ENCODE results near the gene RPS6KA2.

The RPS6KA2 gene

GRCh38 chr6:166453651-166454050 is 173.4 kb downstream of the RPS6KA2 start:
- no peaks in the 10 kb centered on the region for H3K36me3 ChIP-seq (replicated peaks)
- no peak for DNase-seq
- in situ Hi-C loops (cut with HindIII; ENCODE audit: low pct_ligation_motif_present, low sequenced_read_pairs), result no loop called here
- H3K27ac ChIP-seq, result no peak overlapping the region
- no peak for TF ChIP-seq CTCF (IDR thresholded peaks at IDR 0.05; ENCODE audit: low read depth, low read length, missing control alignments)
- H3K4me3 ChIP-seq (ENCODE audit: low read depth, low read length), result no peak overlapping the region
- H3K27me3 ChIP-seq (replicated peaks), result no peaks in the 10 kb centered on the region

DNA sequence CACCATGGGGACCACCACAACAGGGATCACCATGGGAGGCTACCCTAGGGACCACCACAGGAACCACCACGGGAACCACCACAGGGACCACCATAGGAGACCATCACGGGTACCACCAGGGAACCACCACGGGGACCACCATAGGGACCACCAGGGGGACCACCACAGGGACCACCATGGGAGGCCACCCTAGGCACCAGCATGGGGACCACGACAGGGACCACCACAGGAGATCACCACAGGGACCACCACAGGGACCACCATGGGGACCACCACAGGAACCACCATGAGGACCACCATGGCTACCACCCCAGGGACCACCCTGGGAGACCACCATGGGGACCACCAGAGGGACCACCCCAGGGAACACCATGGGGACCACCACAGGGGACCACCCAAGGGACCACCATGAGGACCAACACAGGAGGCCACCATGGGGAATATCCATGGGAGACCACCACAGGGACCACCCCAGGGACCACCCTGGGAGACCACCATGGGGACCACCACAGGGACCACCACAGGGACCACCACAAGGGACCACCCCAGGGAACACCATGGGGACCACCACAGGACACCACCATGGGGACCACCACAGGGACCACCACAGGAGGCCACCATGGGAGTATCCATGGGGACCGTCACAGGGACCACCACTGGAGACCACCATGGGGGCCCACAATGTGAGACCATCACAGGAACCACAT is 176.7 kb downstream of the RPS6KA2 start:
- Histone ChIP-seq H3K27me3 (replicated peaks) (no peaks in the 10 kb centered on the region), H3K27ac (no peak overlapping the region), H3K4me3 (ENCODE audit: low read depth, low read length) (no peak overlapping the region), H3K36me3 (replicated peaks) (no peaks in the 10 kb centered on the region)
- in situ Hi-C loops (cut with HindIII; ENCODE audit: low pct_ligation_motif_present, low sequenced_read_pairs), result no loop called here
- DNase-seq, result no peak
- TF ChIP-seq CTCF (IDR thresholded peaks at IDR 0.05; ENCODE audit: low read depth, low read length, missing control alignments), result no peak

- TF ChIP-seq CTCF (IDR thresholded peaks at IDR 0.05; ENCODE audit: low read depth, low read length, missing control alignments), result no peak
Measured at GRCh38 chr6:166449641-166450040, 177.4 kb downstream of the RPS6KA2 start.

GRCh38 chr6:166449036-166449435 is 178.0 kb downstream of the RPS6KA2 start:
- Histone ChIP-seq H3K27me3 (replicated peaks) (no peaks in the 10 kb centered on the region), H3K27ac (no peak overlapping the region), H3K36me3 (replicated peaks) (no peaks in the 10 kb centered on the region), H3K4me3 (ENCODE audit: low read depth, low read length) (no peak overlapping the region)
- DNase-seq, result no peak
- no peak for TF ChIP-seq CTCF (IDR thresholded peaks at IDR 0.05; ENCODE audit: low read depth, low read length, missing control alignments)
- in situ Hi-C loops (cut with HindIII; ENCODE audit: low pct_ligation_motif_present, low sequenced_read_pairs), result no loop called here

More at GRCh38 chr6:166449641-166450040, 177.4 kb downstream of the RPS6KA2 start:
- Histone ChIP-seq H3K4me3 (ENCODE audit: low read depth, low read length) (no peak overlapping the region), H3K27me3 (replicated peaks) (no peaks in the 10 kb centered on the region), H3K27ac (no peak overlapping the region), H3K36me3 (replicated peaks) (no peaks in the 10 kb centered on the region)
- DNase-seq, result no peak
- in situ Hi-C loops (cut with HindIII; ENCODE audit: low pct_ligation_motif_present, low sequenced_read_pairs), result no loop called here

DNA sequence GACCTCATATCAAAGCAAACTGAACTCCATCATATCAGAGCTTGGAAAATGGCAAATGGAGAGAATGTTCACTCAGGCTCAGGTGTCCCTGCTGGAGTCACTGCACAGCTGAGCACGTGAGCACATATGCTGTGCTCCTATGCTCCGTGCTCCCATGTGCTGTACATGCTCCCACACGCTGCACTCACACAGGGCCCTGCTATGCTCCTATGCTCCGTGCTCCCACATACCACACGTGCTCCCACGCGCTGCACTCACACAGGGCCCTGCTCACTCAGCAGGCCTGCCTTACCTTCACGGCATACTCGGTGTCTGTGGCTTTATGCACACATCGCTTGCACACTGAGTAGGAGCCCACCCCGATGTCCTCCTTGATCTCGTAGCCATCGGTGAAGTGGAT is 178.6 kb downstream of the RPS6KA2 start:
- Histone ChIP-seq H3K27ac (no peak overlapping the region), H3K36me3 (replicated peaks) (no peaks in the 10 kb centered on the region), H3K4me3 (ENCODE audit: low read depth, low read length) (no peak overlapping the region), H3K27me3 (replicated peaks) (no peaks in the 10 kb centered on the region)
- no peak for TF ChIP-seq CTCF (IDR thresholded peaks at IDR 0.05; ENCODE audit: low read depth, low read length, missing control alignments)
- no peak for DNase-seq
- in situ Hi-C loops (cut with HindIII; ENCODE audit: low pct_ligation_motif_present, low sequenced_read_pairs), result no loop called here

- no peak for DNase-seq
- Histone ChIP-seq H3K27ac (no peak overlapping the region), H3K4me3 (ENCODE audit: low read depth, low read length) (no peak overlapping the region), H3K27me3 (replicated peaks) (no peaks in the 10 kb centered on the region), H3K36me3 (replicated peaks) (no peaks in the 10 kb centered on the region)
- in situ Hi-C loops (cut with HindIII; ENCODE audit: low pct_ligation_motif_present, low sequenced_read_pairs), result no loop called here
- TF ChIP-seq CTCF (IDR thresholded peaks at IDR 0.05; ENCODE audit: low read depth, low read length, missing control alignments), result no peak
Measured at GRCh38 chr6:166446567-166447065, 180.4 kb downstream of the RPS6KA2 start.

All from brain microvascular endothelial cell (primary cell).